K562 (cell line): ENCODE data around the gene CST6.

Experiments used
- CEBPG ChIP-seq, 3 experiments: fragments of 200-800 bp in 1 of 3; sonication (Bioruptor generic) in 1 of 3; sonication (generic) in 1 of 3; formaldehyde crosslinking in 1 of 3; IDR thresholded peaks in 2 of 3; conservative IDR thresholded peaks in 1 of 3; 2 replicates each; pipeline versions ENCODE4 v1.6.1 to v1.8.0; 2016 to 2022; ENCODE audit warnings: missing compliant biosample characterization in 2 of 3, missing genetic modification characterization in 2 of 3, mild to moderate bottlenecking in 1 of 3, missing genetic modification reagents in 1 of 3
- KLF13 ChIP-seq: fragments of 450-650 bp; IDR thresholded peaks from 2 replicates; pipeline ENCODE4 v1.6.1; 2016; ENCODE audit warnings: missing genetic modification characterization, low read depth, mild to moderate bottlenecking, missing compliant biosample characterization, moderate library complexity, borderline replicate concordance
- NCOA6 ChIP-seq: fragments of 450-650 bp; IDR thresholded peaks from 2 replicates; pipeline ENCODE4 v1.6.1; 2017; ENCODE audit warnings: mild to moderate bottlenecking
- SMC3 ChIP-seq: conservative IDR thresholded peaks from 2 replicates; pipeline ENCODE4 v1.6.1; 2011; ENCODE audit warnings: low read depth, low read length, improper control_type of control experiment; ENCODE audit not compliant: insufficient read depth
- STAT5B ChIP-seq: fragments of 250-450 bp; sonication (Bioruptor Pico); IDR thresholded peaks from 2 replicates; pipeline ENCODE4 v1.8.0; 2021; ENCODE audit warnings: mild to moderate bottlenecking, inconsistent platforms
- TCF7L2 ChIP-seq: fragments of 150-350 bp; IDR thresholded peaks from 2 replicates; pipeline ENCODE4 v1.6.1; 2016; ENCODE audit warnings: low read depth, mild to moderate bottlenecking, low read length, moderate library complexity
- TF ChIP-seq, protein P1 (sequence below), 2 experiments: fragments of 450-650 bp in 1 of 2; sonication (generic) in 1 of 2; formaldehyde crosslinking in 1 of 2; IDR thresholded peaks in 1 of 2; conservative IDR thresholded peaks in 1 of 2; 2 replicates each; pipeline versions ENCODE4 v1.6.1 to v1.8.1; 2016 to 2023; ENCODE audit warnings: mild to moderate bottlenecking in 2 of 2, moderate library complexity in 2 of 2, inconsistent platforms in 1 of 2, missing genetic modification reagents in 1 of 2
- TF ChIP-seq, protein P2 (sequence below), 3 experiments: IDR thresholded peaks in 2 of 3; conservative IDR thresholded peaks in 1 of 3; 2 replicates each; pipeline ENCODE4 v1.5.1; 2011 to 2012; ENCODE audit warnings: low read length in 3 of 3, mild to moderate bottlenecking in 3 of 3, control low read depth in 2 of 3, improper control_type of control experiment in 1 of 3, inconsistent platforms in 1 of 3, low read depth in 1 of 3, mixed read lengths in 1 of 3, moderate library complexity in 1 of 3; ENCODE audit not compliant: insufficient read depth in 2 of 3
- TF ChIP-seq, protein P3 (sequence below): fragments of 250-450 bp; sonication (Bioruptor Pico); IDR thresholded peaks from 2 replicates; pipeline ENCODE4 v1.8.0; 2022; ENCODE audit warnings: inconsistent platforms
- TF ChIP-seq, protein P4 (sequence below): fragments of 450-650 bp; formaldehyde crosslinking; IDR thresholded peaks from 2 replicates; pipeline ENCODE4 v1.4.0; 2022; ENCODE audit warnings: missing genetic modification characterization

DNA sequence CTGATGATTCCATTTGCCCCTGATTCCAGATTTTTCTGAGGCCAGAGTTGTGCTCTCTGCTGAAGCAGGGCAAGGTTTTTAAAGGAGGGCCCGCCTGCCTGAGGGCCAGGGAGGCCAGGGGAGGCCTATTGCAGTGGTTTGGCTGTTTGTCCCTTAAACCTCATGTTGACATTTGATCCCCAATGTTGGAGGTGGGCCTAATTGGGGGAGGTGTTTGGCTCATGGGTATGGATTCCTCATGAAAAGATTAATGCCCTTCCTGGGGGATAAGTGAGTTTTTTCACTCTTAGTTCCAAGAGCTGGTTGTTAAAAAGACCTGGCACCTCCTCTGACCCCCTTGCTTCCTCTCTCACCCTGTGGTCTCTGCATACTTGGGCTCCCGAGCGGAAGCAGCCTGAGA is 28.0 kb downstream of the CST6 start:
- TF ChIP-seq, protein P1, sequence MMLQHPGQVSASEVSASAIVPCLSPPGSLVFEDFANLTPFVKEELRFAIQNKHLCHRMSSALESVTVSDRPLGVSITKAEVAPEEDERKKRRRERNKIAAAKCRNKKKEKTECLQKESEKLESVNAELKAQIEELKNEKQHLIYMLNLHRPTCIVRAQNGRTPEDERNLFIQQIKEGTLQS (IDR thresholded peaks at IDR 0.05): no peak
- TF ChIP-seq, protein P1 (CRISPR knock-in tag; conservative IDR thresholded peaks at IDR 0.05): no peak
- TF ChIP-seq, protein P2, sequence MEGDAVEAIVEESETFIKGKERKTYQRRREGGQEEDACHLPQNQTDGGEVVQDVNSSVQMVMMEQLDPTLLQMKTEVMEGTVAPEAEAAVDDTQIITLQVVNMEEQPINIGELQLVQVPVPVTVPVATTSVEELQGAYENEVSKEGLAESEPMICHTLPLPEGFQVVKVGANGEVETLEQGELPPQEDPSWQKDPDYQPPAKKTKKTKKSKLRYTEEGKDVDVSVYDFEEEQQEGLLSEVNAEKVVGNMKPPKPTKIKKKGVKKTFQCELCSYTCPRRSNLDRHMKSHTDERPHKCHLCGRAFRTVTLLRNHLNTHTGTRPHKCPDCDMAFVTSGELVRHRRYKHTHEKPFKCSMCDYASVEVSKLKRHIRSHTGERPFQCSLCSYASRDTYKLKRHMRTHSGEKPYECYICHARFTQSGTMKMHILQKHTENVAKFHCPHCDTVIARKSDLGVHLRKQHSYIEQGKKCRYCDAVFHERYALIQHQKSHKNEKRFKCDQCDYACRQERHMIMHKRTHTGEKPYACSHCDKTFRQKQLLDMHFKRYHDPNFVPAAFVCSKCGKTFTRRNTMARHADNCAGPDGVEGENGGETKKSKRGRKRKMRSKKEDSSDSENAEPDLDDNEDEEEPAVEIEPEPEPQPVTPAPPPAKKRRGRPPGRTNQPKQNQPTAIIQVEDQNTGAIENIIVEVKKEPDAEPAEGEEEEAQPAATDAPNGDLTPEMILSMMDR (IDR thresholded peaks at IDR 0.05 in 2 of 3, conservative IDR thresholded peaks at IDR 0.05 in 1 of 3; ENCODE audit: insufficient read depth in 2 of 3, low read depth in 1 of 3, low read length in 3 of 3): no peak
- TF ChIP-seq NCOA6: no peak
- no peak for TF ChIP-seq TCF7L2
- TF ChIP-seq STAT5B (CRISPR knock-in tag): no peak
- TF ChIP-seq, protein P3, sequence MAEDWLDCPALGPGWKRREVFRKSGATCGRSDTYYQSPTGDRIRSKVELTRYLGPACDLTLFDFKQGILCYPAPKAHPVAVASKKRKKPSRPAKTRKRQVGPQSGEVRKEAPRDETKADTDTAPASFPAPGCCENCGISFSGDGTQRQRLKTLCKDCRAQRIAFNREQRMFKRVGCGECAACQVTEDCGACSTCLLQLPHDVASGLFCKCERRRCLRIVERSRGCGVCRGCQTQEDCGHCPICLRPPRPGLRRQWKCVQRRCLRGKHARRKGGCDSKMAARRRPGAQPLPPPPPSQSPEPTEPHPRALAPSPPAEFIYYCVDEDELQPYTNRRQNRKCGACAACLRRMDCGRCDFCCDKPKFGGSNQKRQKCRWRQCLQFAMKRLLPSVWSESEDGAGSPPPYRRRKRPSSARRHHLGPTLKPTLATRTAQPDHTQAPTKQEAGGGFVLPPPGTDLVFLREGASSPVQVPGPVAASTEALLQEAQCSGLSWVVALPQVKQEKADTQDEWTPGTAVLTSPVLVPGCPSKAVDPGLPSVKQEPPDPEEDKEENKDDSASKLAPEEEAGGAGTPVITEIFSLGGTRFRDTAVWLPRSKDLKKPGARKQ (CRISPR knock-in tag): no peak
- TF ChIP-seq KLF13: no peak
- TF ChIP-seq CEBPG (CRISPR knock-in tag; IDR thresholded peaks at IDR 0.05): no peak
- no peak for TF ChIP-seq CEBPG (tag; conservative IDR thresholded peaks at IDR 0.05 in 1 of 2, IDR thresholded peaks at IDR 0.05 in 1 of 2)
- TF ChIP-seq, protein P4, sequence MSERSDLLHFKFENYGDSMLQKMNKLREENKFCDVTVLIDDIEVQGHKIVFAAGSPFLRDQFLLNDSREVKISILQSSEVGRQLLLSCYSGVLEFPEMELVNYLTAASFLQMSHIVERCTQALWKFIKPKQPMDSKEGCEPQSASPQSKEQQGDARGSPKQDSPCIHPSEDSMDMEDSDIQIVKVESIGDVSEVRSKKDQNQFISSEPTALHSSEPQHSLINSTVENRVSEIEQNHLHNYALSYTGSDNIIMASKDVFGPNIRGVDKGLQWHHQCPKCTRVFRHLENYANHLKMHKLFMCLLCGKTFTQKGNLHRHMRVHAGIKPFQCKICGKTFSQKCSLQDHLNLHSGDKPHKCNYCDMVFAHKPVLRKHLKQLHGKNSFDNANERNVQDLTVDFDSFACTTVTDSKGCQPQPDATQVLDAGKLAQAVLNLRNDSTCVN (CRISPR knock-in tag): no peak
- TF ChIP-seq SMC3: no peak
